OCI-LY3 (cell line): Measurements from ENCODE around the gene BEND5.

Source experiments
- H2AFZ ChIP-seq: fragments of 200-600, 300-600 bp; shearing (Covaris generic); 2 replicates; pipeline ENCODE4 v1.6.0; 2014; ENCODE audit warnings: antibody characterized with exemption, low read depth, low read length
- H3K27ac ChIP-seq: fragments of 200-600, 300-600 bp; sonication (generic); 2 replicates; pipeline ENCODE4 v1.5.1; 2014; ENCODE audit warnings: mild to moderate bottlenecking, low read length, moderate library complexity, mixed read lengths
- H3K27me3 ChIP-seq: fragments of 200-600, 300-600 bp; sonication (generic); 2 replicates; pipeline ENCODE4 v1.6.1; 2014; ENCODE audit warnings: low read depth, low read length, mixed read lengths
- H3K36me3 ChIP-seq: fragments of 200-600, 300-600 bp; sonication (generic); replicated peaks from 2 replicates; pipeline ENCODE3; 2014; ENCODE audit warnings: low read depth, low read length, mixed read lengths
- H3K4me1 ChIP-seq: fragments of 300-600, 200-600 bp; sonication (generic); 2 replicates; pipeline ENCODE4 v1.6.1; 2014; ENCODE audit warnings: low read length, mixed read lengths
- H3K4me2 ChIP-seq: fragments of 200-600, 300-600 bp; sonication (generic); 2 replicates; pipeline ENCODE4 v1.6.1; 2014; ENCODE audit warnings: low read length, mixed read lengths
- H3K4me3 ChIP-seq: fragments of 300-600, 200-600 bp; sonication (generic); 2 replicates; pipeline ENCODE4 v1.5.1; 2014; ENCODE audit warnings: antibody characterized with exemption, mild to moderate bottlenecking, low read length, moderate library complexity
- H3K79me2 ChIP-seq: fragments of 300-600, 200-600 bp; shearing (Covaris generic); 2 replicates; pipeline ENCODE4 v1.6.1; 2014; ENCODE audit warnings: mild to moderate bottlenecking, low read length, mixed read lengths
- H3K9ac ChIP-seq: fragments of 300-600, 200-600 bp; shearing (Covaris generic); 2 replicates; pipeline ENCODE4 v1.6.0; 2014; ENCODE audit warnings: mild to moderate bottlenecking, low read length, moderate library complexity
- H3K9me3 ChIP-seq: fragments of 200-600, 300-600 bp; shearing (Covaris generic); 2 replicates; pipeline ENCODE4 v1.6.1; 2014; ENCODE audit warnings: low read length, mixed read lengths; ENCODE audit not compliant: insufficient read depth
- H4K20me1 ChIP-seq: fragments of 200-600, 300-600 bp; sonication (generic); 2 replicates; pipeline ENCODE4 v1.6.1; 2016; ENCODE audit warnings: low read length, mixed read lengths; ENCODE audit not compliant: insufficient read depth
- CTCF ChIP-seq: fragments of 200-600, 300-600 bp; sonication (generic); IDR thresholded peaks from 2 replicates; pipeline ENCODE4 v1.5.1; 2014; ENCODE audit warnings: antibody characterized with exemption, low read length, low read depth
- EZH2phosphoT487 ChIP-seq: fragments of 200-600 bp; shearing (Covaris generic); IDR thresholded peaks from 2 replicates; pipeline ENCODE4 v1.6.1; 2018; ENCODE audit warnings: antibody characterized with exemption, mixed run types, low read depth

BEND5 gene

DNA sequence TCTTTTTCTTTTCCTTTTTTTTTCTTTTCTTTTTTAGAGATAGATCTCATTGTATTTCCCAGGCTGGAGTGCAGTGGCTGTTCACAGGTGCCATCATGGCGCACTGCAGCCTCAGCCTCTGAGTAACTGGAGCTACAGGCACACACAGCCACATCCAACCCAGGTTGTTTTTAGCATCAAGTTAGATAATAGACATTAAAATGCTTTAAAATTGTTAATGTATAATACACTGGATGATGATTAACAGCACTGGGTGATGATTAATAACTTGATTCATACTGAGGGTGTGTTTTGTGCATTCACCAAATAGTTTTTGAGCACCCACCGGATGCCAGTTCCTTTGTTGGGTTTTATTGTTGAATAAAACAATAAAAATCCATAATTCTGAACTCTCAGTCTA lies 75.2 kb downstream of the BEND5 start:
- H3K9ac ChIP-seq = no peak overlapping the region
- no peak overlapping the region for H2AFZ ChIP-seq
- H3K79me2 ChIP-seq = no peaks in the 10 kb centered on the region
- peaks cover 16% of the 10 kb centered on the region for H3K4me1 ChIP-seq
- H3K4me3 ChIP-seq = no peak overlapping the region
- no peaks in the 10 kb centered on the region for H4K20me1 ChIP-seq
- H3K4me2 ChIP-seq = no peak overlapping the region; the same call in 1 of the 2 replicates
- H3K9me3 ChIP-seq = no peaks in the 10 kb centered on the region
- TF ChIP-seq EZH2phosphoT487 (no peak), CTCF (no peak)
- H3K36me3 ChIP-seq = no peaks in the 10 kb centered on the region
- H3K27ac ChIP-seq = no peak overlapping the region
- H3K27me3 ChIP-seq = no peaks in the 10 kb centered on the region

GRCh38 chr1:48697066-48697707 lies 79.5 kb downstream of the BEND5 start:
- no peak overlapping the region for H3K4me3 ChIP-seq
- no peak for TF ChIP-seq EZH2phosphoT487
- peak; percentile 81 for TF ChIP-seq CTCF
- no peak overlapping the region for H3K27ac ChIP-seq
- peaks cover 47% of the 10 kb centered on the region for H3K4me1 ChIP-seq
- H4K20me1 ChIP-seq = no peaks in the 10 kb centered on the region
- H3K9ac ChIP-seq = no peak overlapping the region
- no peaks in the 10 kb centered on the region for H3K9me3 ChIP-seq
- no peak overlapping the region for H3K4me2 ChIP-seq
- H3K27me3 ChIP-seq = no peaks in the 10 kb centered on the region
- H3K36me3 ChIP-seq = no peaks in the 10 kb centered on the region
- no peak overlapping the region for H2AFZ ChIP-seq
- no peaks in the 10 kb centered on the region for H3K79me2 ChIP-seq

DNA sequence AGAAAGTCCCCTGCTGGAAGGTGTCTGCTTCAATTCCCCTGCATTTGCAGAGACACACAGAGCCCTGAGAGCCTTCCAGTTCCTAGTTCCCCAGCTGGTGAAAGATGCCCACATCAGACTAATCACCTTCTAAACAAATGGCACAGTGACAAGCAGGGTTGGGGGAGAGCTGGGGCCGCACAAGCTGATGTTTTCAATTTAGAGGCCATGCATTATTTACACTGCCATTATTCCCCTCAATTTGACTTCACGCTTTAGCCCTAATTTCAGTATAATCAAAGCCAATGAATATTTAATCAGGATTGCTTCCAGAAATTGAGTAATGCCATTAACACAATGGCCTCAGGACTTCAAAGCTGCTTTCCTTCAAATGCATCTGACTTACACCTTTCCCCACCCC lies 81.5 kb downstream of the BEND5 start:
- Histone ChIP-seq H4K20me1 (no peaks in the 10 kb centered on the region), H3K4me2 (peak overlapping the region; percentile 30), H3K27ac (peak overlapping the region; percentile 16; the same call in 1 of the 2 replicates)

More for the DNA sequence above, 81.5 kb downstream of the BEND5 start:
- Histone ChIP-seq H3K79me2 (no peaks in the 10 kb centered on the region), H2AFZ (no peak overlapping the region), H3K9ac (0 out of 2 replicates have a peak overlapping the region, but pooled peaks have one; percentile 10), H3K27me3 (no peaks in the 10 kb centered on the region), H3K36me3 (no peaks in the 10 kb centered on the region), H3K4me3 (no peak overlapping the region), H3K4me1 (peaks cover 52% of the 10 kb centered on the region), H3K9me3 (no peaks in the 10 kb centered on the region)
- TF ChIP-seq EZH2phosphoT487 (no peak), CTCF (no peak)
